Cerebellar nuclear complex (tissue), 1 donor: ENCODE data around the gene CNTN4.
A peak's percentile ranks its signal among the peaks of the same experiment; 100 is the strongest.
"Not testable (repeated sequence)": the region's sequence is repeated elsewhere in the genome, so short reads cannot be mapped to it uniquely, and the experiment has no call there.

Experiments
- DNase-seq, 2 experiments: peaks; one replicate each; lab custom pipeline; 2025; lab: John Stamatoyannopoulos, UW

CNTN4 gene

GRCh38 chr3:2098398-2099027, at the start of gene CNTN4:
Gene CNTN4, plus strand, starts transcription at chr3:2098866.
- DNase-seq: peak in 1 of 2 experiments; percentile 50

- DNase-seq: no peak
Measured at GRCh38 chr3:2061360-2061759, 37.3 kb upstream of the CNTN4 start.

GRCh38 chr3:2071531-2071930, 27.1 kb upstream of the CNTN4 start:
- no peak for DNase-seq

- no peak for DNase-seq
Measured at GRCh38 chr3:2078821-2079220, 19.8 kb upstream of the CNTN4 start.

- no peak for DNase-seq
Measured at GRCh38 chr3:2082871-2083480, 15.7 kb upstream of the CNTN4 start.

GRCh38 chr3:2083558-2083957, 15.1 kb upstream of the CNTN4 start:
- not testable (repeated sequence) for DNase-seq

- no peak for DNase-seq
Measured at GRCh38 chr3:2090095-2090911, 8.4 kb upstream of the CNTN4 start.

- DNase-seq: no peak
Measured at GRCh38 chr3:2092758-2093157, 5.9 kb upstream of the CNTN4 start.

GRCh38 chr3:2094941-2095340, 3.7 kb upstream of the CNTN4 start:
- DNase-seq: no peak

- peak in 1 of 2 experiments; percentile 43 for DNase-seq
Measured at GRCh38 chr3:2096216-2096615, 2.5 kb upstream of the CNTN4 start.

GRCh38 chr3:2097641-2098191, 950 bp upstream of the CNTN4 start:
- peak in 1 of 2 experiments; percentile 21 for DNase-seq

- no peak for DNase-seq
Measured at GRCh38 chr3:2099028-2099671, 484 bp downstream of the CNTN4 start.

- DNase-seq: no peak
Measured at GRCh38 chr3:2099779-2100191, 1.1 kb downstream of the CNTN4 start.

- DNase-seq: no peak
Measured at GRCh38 chr3:2106438-2106837, 7.8 kb downstream of the CNTN4 start.

GRCh38 chr3:2110597-2111117, 12.0 kb downstream of the CNTN4 start:
- DNase-seq: no peak

- DNase-seq: no peak
Measured at GRCh38 chr3:2114617-2115275, 16.1 kb downstream of the CNTN4 start.

GRCh38 chr3:2130726-2131125, 32.1 kb downstream of the CNTN4 start:
- DNase-seq: no peak

- no peak for DNase-seq
Measured at GRCh38 chr3:2133146-2133545, 34.5 kb downstream of the CNTN4 start.

GRCh38 chr3:2137651-2138050, 39.0 kb downstream of the CNTN4 start:
- DNase-seq: no peak

GRCh38 chr3:2141482-2141881, 42.8 kb downstream of the CNTN4 start:
- DNase-seq: no peak

GRCh38 chr3:2148561-2149340, 50.1 kb downstream of the CNTN4 start:
- no peak for DNase-seq
